ENCODE results near the gene F12. TPM values are rescaled to one million over a fixed set of nuclear protein-coding genes. Genes with fewer than 3 reads are reported as not detected.

F12 gene
- total and polyA plus RNA-seq, 2 of the 8 experiments (the other 6 are each of a cell fraction or from before 2014, with no cell fraction given) = 6.5 to 7.8 TPM

DNA sequence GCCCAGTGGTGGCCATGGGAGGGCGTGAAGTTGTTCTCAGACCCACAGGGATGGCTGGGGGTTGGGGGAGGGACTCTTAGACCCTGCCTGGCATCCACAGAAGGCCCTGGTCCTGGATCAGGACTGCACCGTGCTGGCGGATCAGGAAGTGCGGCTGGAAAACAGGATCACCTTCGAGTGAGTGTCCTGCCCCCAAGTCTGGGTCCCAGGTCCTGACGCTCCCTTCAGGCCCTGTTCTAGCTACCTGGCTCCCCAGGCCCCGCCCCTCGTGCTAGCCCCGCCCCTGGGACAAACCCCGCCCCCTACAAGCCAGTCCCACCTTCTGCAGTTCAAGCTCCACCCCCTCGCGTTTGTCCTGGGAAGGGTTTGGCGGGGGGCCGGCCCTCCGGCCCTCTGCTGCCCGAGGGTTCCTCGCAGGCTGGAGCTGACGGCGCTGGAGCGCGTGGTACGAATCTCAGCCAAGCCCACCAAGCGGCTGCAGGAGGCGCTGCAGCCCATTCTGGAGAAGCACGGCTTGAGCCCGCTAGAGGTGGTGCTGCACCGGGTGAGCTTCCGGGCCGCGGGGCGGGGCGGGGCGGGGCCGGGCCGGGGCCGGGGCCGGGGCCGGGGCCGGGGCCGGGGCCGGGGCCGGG is 38.8 kb downstream of the F12 start (continued):
- TF ChIP-seq TAF7 (optimal IDR thresholded peaks at IDR 0.05; ENCODE audit: borderline replicate concordance, low read depth, low read length) = no peak
- no peak for TF ChIP-seq MAFK (IDR thresholded peaks at IDR 0.05; ENCODE audit: low read depth, low read length)
- TF ChIP-seq BCL11A (IDR thresholded peaks at IDR 0.05; ENCODE audit: low read depth in 2 of 2, low read length in 2 of 2) = no peak
- TF ChIP-seq CTBP2 (IDR thresholded peaks at IDR 0.05; ENCODE audit: borderline replicate concordance, insufficient read depth, insufficient read length, low read length) = no peak
- TF ChIP-seq CHD2 (IDR thresholded peaks at IDR 0.05; ENCODE audit: low read length) = no peak
- no peak for TF ChIP-seq JUND (IDR thresholded peaks at IDR 0.05; ENCODE audit: low read length)
- no peak for TF ChIP-seq NRF1 (IDR thresholded peaks at IDR 0.05; ENCODE audit: low read depth, low read length)
- TF ChIP-seq BRCA1 (IDR thresholded peaks at IDR 0.05; ENCODE audit: low read depth, low read length) = no peak
- TF ChIP-seq EGR1 (IDR thresholded peaks at IDR 0.05; ENCODE audit: borderline replicate concordance, low read depth, low read length) = no peak
- TF ChIP-seq, protein P1, sequence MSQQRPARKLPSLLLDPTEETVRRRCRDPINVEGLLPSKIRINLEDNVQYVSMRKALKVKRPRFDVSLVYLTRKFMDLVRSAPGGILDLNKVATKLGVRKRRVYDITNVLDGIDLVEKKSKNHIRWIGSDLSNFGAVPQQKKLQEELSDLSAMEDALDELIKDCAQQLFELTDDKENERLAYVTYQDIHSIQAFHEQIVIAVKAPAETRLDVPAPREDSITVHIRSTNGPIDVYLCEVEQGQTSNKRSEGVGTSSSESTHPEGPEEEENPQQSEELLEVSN (IDR thresholded peaks at IDR 0.05) = peak; percentile 78
- no peak for TF ChIP-seq TEAD4 (IDR thresholded peaks at IDR 0.05; ENCODE audit: low read depth, low read length)
- TF ChIP-seq, protein P2, sequence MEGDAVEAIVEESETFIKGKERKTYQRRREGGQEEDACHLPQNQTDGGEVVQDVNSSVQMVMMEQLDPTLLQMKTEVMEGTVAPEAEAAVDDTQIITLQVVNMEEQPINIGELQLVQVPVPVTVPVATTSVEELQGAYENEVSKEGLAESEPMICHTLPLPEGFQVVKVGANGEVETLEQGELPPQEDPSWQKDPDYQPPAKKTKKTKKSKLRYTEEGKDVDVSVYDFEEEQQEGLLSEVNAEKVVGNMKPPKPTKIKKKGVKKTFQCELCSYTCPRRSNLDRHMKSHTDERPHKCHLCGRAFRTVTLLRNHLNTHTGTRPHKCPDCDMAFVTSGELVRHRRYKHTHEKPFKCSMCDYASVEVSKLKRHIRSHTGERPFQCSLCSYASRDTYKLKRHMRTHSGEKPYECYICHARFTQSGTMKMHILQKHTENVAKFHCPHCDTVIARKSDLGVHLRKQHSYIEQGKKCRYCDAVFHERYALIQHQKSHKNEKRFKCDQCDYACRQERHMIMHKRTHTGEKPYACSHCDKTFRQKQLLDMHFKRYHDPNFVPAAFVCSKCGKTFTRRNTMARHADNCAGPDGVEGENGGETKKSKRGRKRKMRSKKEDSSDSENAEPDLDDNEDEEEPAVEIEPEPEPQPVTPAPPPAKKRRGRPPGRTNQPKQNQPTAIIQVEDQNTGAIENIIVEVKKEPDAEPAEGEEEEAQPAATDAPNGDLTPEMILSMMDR (IDR thresholded peaks at IDR 0.05; ENCODE audit: control extremely low read depth in 1 of 3, insufficient read depth in 1 of 3, low read depth in 1 of 3, low read length in 3 of 3) = peak in 2 of 3 experiments; percentile 79 to 98; a peak in 3 of 4 replicates
- TF ChIP-seq, protein P3, sequence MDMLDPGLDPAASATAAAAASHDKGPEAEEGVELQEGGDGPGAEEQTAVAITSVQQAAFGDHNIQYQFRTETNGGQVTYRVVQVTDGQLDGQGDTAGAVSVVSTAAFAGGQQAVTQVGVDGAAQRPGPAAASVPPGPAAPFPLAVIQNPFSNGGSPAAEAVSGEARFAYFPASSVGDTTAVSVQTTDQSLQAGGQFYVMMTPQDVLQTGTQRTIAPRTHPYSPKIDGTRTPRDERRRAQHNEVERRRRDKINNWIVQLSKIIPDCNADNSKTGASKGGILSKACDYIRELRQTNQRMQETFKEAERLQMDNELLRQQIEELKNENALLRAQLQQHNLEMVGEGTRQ (IDR thresholded peaks at IDR 0.05; ENCODE audit: low read length) = no peak
- no peak for TF ChIP-seq YY1 (IDR thresholded peaks at IDR 0.05; ENCODE audit: low read depth, low read length)
- peak; percentile 27; the same call in 1 of the 2 replicates for TF ChIP-seq BACH1 (IDR thresholded peaks at IDR 0.05; ENCODE audit: low read length)
- TF ChIP-seq PHF8 (conservative IDR thresholded peaks at IDR 0.05; ENCODE audit: low read depth, low read length) = no peak
- TF ChIP-seq TBP (IDR thresholded peaks at IDR 0.05; ENCODE audit: low read depth, low read length) = peak; percentile 36; the same call in 1 of the 2 replicates
- no peak for TF ChIP-seq EP300 (IDR thresholded peaks at IDR 0.05; ENCODE audit: borderline replicate concordance in 1 of 2, low read depth in 2 of 2, low read length in 2 of 2)
- 0 out of 2 replicates have a peak, but pooled peaks have one; percentile 24 for TF ChIP-seq RXRA (IDR thresholded peaks at IDR 0.05; ENCODE audit: insufficient read depth, low read depth, low read length)
- TF ChIP-seq, protein P4, sequence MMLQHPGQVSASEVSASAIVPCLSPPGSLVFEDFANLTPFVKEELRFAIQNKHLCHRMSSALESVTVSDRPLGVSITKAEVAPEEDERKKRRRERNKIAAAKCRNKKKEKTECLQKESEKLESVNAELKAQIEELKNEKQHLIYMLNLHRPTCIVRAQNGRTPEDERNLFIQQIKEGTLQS (IDR thresholded peaks at IDR 0.05; ENCODE audit: insufficient read depth, low read depth, low read length) = no peak
